Measurements from ENCODE around the gene SNTG2. TPM values are rescaled to one million over a fixed set of nuclear protein-coding genes. Genes with fewer than 3 reads are reported as not detected.

Gene SNTG2
- total RNA-seq, 1 donor from 2014 or later = 0.47 TPM

- peaks cover 12% of the 10 kb centered on the region for H3K4me1 ChIP-seq
- peaks cover 49% of the 10 kb centered on the region for H3K27me3 ChIP-seq (ENCODE audit: low read depth)
- no peak for DNase-seq
- H3K27ac ChIP-seq (replicated peaks) = no peak overlapping the region
- no peak overlapping the region for H3K4me3 ChIP-seq
- no peaks in the 10 kb centered on the region for H3K9me3 ChIP-seq (replicated peaks)
- H3K36me3 ChIP-seq = no peaks in the 10 kb centered on the region
- intact Hi-C loops (cut with micrococcal nuclease) = no loop called here
- TF ChIP-seq CTCF (IDR thresholded peaks at IDR 0.05; ENCODE audit: borderline replicate concordance) = no peak
These were observed 300.9 kb downstream of the SNTG2 start for GRCh38 chr2:1251520-1251919.

GRCh38 chr2:1253629-1254028, 303.0 kb downstream of the SNTG2 start:
- peaks cover 6% of the 10 kb centered on the region for H3K4me1 ChIP-seq
- no peak overlapping the region for H3K27ac ChIP-seq (replicated peaks)
- no peak for TF ChIP-seq CTCF (IDR thresholded peaks at IDR 0.05; ENCODE audit: borderline replicate concordance)
- H3K36me3 ChIP-seq = no peaks in the 10 kb centered on the region
- H3K4me3 ChIP-seq = no peak overlapping the region
- peaks cover 44% of the 10 kb centered on the region for H3K27me3 ChIP-seq (ENCODE audit: low read depth)
- intact Hi-C loops (cut with micrococcal nuclease) = no loop called here
- H3K9me3 ChIP-seq (replicated peaks) = no peaks in the 10 kb centered on the region
- no peak for DNase-seq

GRCh38 chr2:1254662-1255343, 304.2 kb downstream of the SNTG2 start:
- H3K9me3 ChIP-seq (replicated peaks) = no peaks in the 10 kb centered on the region
- peaks cover 39% of the 10 kb centered on the region for H3K27me3 ChIP-seq (ENCODE audit: low read depth)
- H3K4me3 ChIP-seq = no peak overlapping the region
- no peak for TF ChIP-seq CTCF (IDR thresholded peaks at IDR 0.05; ENCODE audit: borderline replicate concordance)
- peak overlapping the region; percentile 29 for H3K27ac ChIP-seq (replicated peaks)
- intact Hi-C loops (cut with micrococcal nuclease) = no loop called here
- no peaks in the 10 kb centered on the region for H3K36me3 ChIP-seq
- no peak for DNase-seq
- H3K4me1 ChIP-seq = peaks cover 2% of the 10 kb centered on the region

- H3K27me3 ChIP-seq (ENCODE audit: low read depth) = peaks cover 30% of the 10 kb centered on the region
- intact Hi-C loops (cut with micrococcal nuclease) = no loop called here
These were observed 306.1 kb downstream of the SNTG2 start for GRCh38 chr2:1256632-1257324.

GRCh38 chr2:1257334-1257733, 306.7 kb downstream of the SNTG2 start:
- peaks cover 30% of the 10 kb centered on the region for H3K27me3 ChIP-seq (ENCODE audit: low read depth)
- no peaks in the 10 kb centered on the region for H3K9me3 ChIP-seq (replicated peaks)
- no peak overlapping the region for H3K27ac ChIP-seq (replicated peaks)
- DNase-seq = no peak
- H3K4me3 ChIP-seq = no peak overlapping the region
- no peaks in the 10 kb centered on the region for H3K4me1 ChIP-seq
- intact Hi-C loops (cut with micrococcal nuclease) = no loop called here
- TF ChIP-seq CTCF (IDR thresholded peaks at IDR 0.05; ENCODE audit: borderline replicate concordance) = no peak
- H3K36me3 ChIP-seq = no peaks in the 10 kb centered on the region

More at GRCh38 chr2:1256632-1257324, 306.1 kb downstream of the SNTG2 start:
- H3K27ac ChIP-seq (replicated peaks) = no peak overlapping the region
- DNase-seq = no peak
- H3K9me3 ChIP-seq (replicated peaks) = no peaks in the 10 kb centered on the region
- no peaks in the 10 kb centered on the region for H3K4me1 ChIP-seq
- no peak for TF ChIP-seq CTCF (IDR thresholded peaks at IDR 0.05; ENCODE audit: borderline replicate concordance)
- H3K36me3 ChIP-seq = no peaks in the 10 kb centered on the region
- H3K4me3 ChIP-seq = no peak overlapping the region

Data from left ventricle myocardium inferior (tissue), 1 donor.